CD4-positive, alpha-beta memory T cell (primary cell): ENCODE data around the gene IQSEC3. TPM values are rescaled to one million over a fixed set of nuclear protein-coding genes. Genes with fewer than 3 reads are reported as not detected.

Experiments
- CTCF ChIA-PET: fragments of 350-600 bp; sonication (Branson Sonifier 250); formaldehyde crosslinking; loops from one replicate; lab custom pipeline; 2021; ENCODE audit warnings: inconsistent platforms; ENCODE audit not compliant: partially characterized antibody; lab: Charles Lee
- POLR2A ChIA-PET: fragments of 350-600 bp; sonication (Branson Sonifier 250); formaldehyde crosslinking; loops from one replicate; lab custom pipeline; 2021; ENCODE audit not compliant: partially characterized antibody; lab: Charles Lee
- DNase-seq, 5 donors: peaks; one replicate each; pipeline versions ENCODE4 v3.0.0 to v3.0.0-alpha.2; 2020 to 2022; ENCODE audit warnings: mixed read lengths in 1 of 5
- H3K27ac ChIP-seq: one replicate; pipeline ENCODE4 v1.7.0; 2013; ENCODE audit warnings: low read depth, low read length
- H3K27me3 ChIP-seq: 2 replicates; pipeline ENCODE4 v1.7.0; 2013; ENCODE audit warnings: mild to moderate bottlenecking, low read length, moderate library complexity; ENCODE audit not compliant: insufficient read depth
- H3K36me3 ChIP-seq: 2 replicates; pipeline ENCODE4 v1.7.0; 2013; ENCODE audit warnings: mild to moderate bottlenecking, low read length, moderate library complexity; ENCODE audit not compliant: insufficient read depth
- H3K4me1 ChIP-seq: 2 replicates; pipeline ENCODE4 v1.7.0; 2013; ENCODE audit warnings: mild to moderate bottlenecking, low read length, moderate library complexity; ENCODE audit not compliant: insufficient read depth
- H3K4me3 ChIP-seq, 2 donors: one replicate each; pipeline ENCODE4 v1.7.0; 2013; ENCODE audit warnings: low read length in 2 of 2, mild to moderate bottlenecking in 1 of 2
- H3K9me3 ChIP-seq, 2 donors: one replicate each; pipeline ENCODE4 v1.7.0; 2013; ENCODE audit warnings: low read length in 2 of 2, control low read depth in 1 of 2; ENCODE audit not compliant: control insufficient read depth in 1 of 2
- H3K27ac Mint-ChIP-seq, 7 donors: one replicate each; pipeline ENCODE4 v1.8.0; 2020 to 2021; ENCODE audit warnings: mixed read lengths in 7 of 7, mild to moderate bottlenecking in 6 of 7, inconsistent platforms in 3 of 7, moderate library complexity in 3 of 7
- H3K27me3 Mint-ChIP-seq, 2 donors: one replicate each; pipeline ENCODE4 v1.8.0; 2020 to 2021; ENCODE audit warnings: mixed read lengths in 2 of 2
- H3K36me3 Mint-ChIP-seq, 2 donors: one replicate each; pipeline ENCODE4 v1.8.0; 2020 to 2021; ENCODE audit warnings: mixed read lengths in 2 of 2, inconsistent platforms in 1 of 2, mild to moderate bottlenecking in 1 of 2
- H3K4me1 Mint-ChIP-seq, 4 donors: one replicate each; pipeline ENCODE4 v1.8.0; 2020 to 2021; ENCODE audit warnings: mixed read lengths in 4 of 4, mild to moderate bottlenecking in 1 of 4
- H3K4me3 Mint-ChIP-seq, 8 donors: one replicate each; pipeline ENCODE4 v1.8.0; 2020 to 2021; ENCODE audit warnings: mixed read lengths in 8 of 8, mild to moderate bottlenecking in 7 of 8, moderate library complexity in 6 of 8, inconsistent platforms in 3 of 8
- H3K9me3 Mint-ChIP-seq, 8 donors: one replicate each; pipeline ENCODE4 v1.8.0; 2020 to 2021; ENCODE audit warnings: mixed read lengths in 8 of 8, mild to moderate bottlenecking in 5 of 8, inconsistent platforms in 3 of 8, moderate library complexity in 1 of 8
- intact Hi-C: fragments of 100-400 bp; cut with micrococcal nuclease; formaldehyde crosslinking; loops from one replicate; pipeline ENCODE4 v1.15.1; 2023
- polyA plus RNA-seq, 2 donors: library from polyadenylated mRNA; unstranded; fragments of 300-500 nt; fragmentation: Illumina TruSeq; gene quantifications; one replicate each; pipeline ENCODE4 v1.2.3, GENCODE V29; 2021
- total RNA-seq, 2 experiments: library from RNA; stranded (reverse); gene quantifications; one replicate each; pipeline ENCODE4 v1.2.3, GENCODE V29; 2021

Gene IQSEC3
- total and polyA plus RNA-seq, 4 experiments from 2014 or later: 0.84 to 0.91 TPM; not detected in 2

- H3K4me3 Mint-ChIP-seq: no peak overlapping the region
- Histone ChIP-seq H3K27me3 (no peaks in the 10 kb centered on the region), H3K27ac (no peak overlapping the region), H3K4me1 (no peaks in the 10 kb centered on the region), H3K4me3 (no peak overlapping the region), H3K36me3 (no peaks in the 10 kb centered on the region), H3K9me3 (no peaks in the 10 kb centered on the region)
- H3K27me3 Mint-ChIP-seq: peaks cover 43 to 66% of the 10 kb centered on the region in 2 donors
- no peaks in the 10 kb centered on the region for H3K36me3 Mint-ChIP-seq
- DNase-seq: no peak
- intact Hi-C loops: no loop called here
- no peaks in the 10 kb centered on the region for H3K4me1 Mint-ChIP-seq
- no peak overlapping the region for H3K27ac Mint-ChIP-seq
- POLR2A ChIA-PET: no interaction called here
- H3K9me3 Mint-ChIP-seq: peaks cover 0 to 1% (median 0%) of the 10 kb centered on the region in 8 donors
- CTCF ChIA-PET: no interaction called here
Observed at GRCh38 chr12:209851-210250, 143.3 kb downstream of the IQSEC3 start.

GRCh38 chr12:210277-211141, 143.9 kb downstream of the IQSEC3 start:
- CTCF ChIA-PET: no interaction called here
- Histone ChIP-seq H3K4me1 (no peaks in the 10 kb centered on the region), H3K4me3 (no peak overlapping the region), H3K27me3 (no peaks in the 10 kb centered on the region), H3K36me3 (no peaks in the 10 kb centered on the region), H3K9me3 (no peaks in the 10 kb centered on the region), H3K27ac (no peak overlapping the region)
- DNase-seq: no peak
- no peak overlapping the region for H3K4me3 Mint-ChIP-seq
- no peaks in the 10 kb centered on the region for H3K36me3 Mint-ChIP-seq
- POLR2A ChIA-PET: no interaction called here
- intact Hi-C loops: no loop called here
- H3K27me3 Mint-ChIP-seq: peaks cover 43 to 64% of the 10 kb centered on the region in 2 donors
- no peaks in the 10 kb centered on the region for H3K4me1 Mint-ChIP-seq
- H3K9me3 Mint-ChIP-seq: peaks cover 0 to 1% (median 0%) of the 10 kb centered on the region in 8 donors
- H3K27ac Mint-ChIP-seq: peak overlapping the region in 1 of 7 donors; percentile 71

GRCh38 chr12:211142-211465, 144.5 kb downstream of the IQSEC3 start:
- no peak overlapping the region for H3K27ac ChIP-seq
- intact Hi-C loops: no loop called here
- DNase-seq: no peak
- Mint-ChIP-seq H3K27ac (no peak overlapping the region), H3K36me3 (no peaks in the 10 kb centered on the region), H3K4me3 (no peak overlapping the region), H3K4me1 (no peaks in the 10 kb centered on the region), H3K9me3 (peaks cover 0 to 1% (median 0%) of the 10 kb centered on the region in 8 donors), H3K27me3 (peaks cover 38 to 59% of the 10 kb centered on the region in 2 donors)
- no peaks in the 10 kb centered on the region for H3K9me3 ChIP-seq
- H3K4me3 ChIP-seq: no peak overlapping the region
- no peaks in the 10 kb centered on the region for H3K4me1 ChIP-seq
- no peaks in the 10 kb centered on the region for H3K36me3 ChIP-seq
- POLR2A ChIA-PET: no interaction called here
- H3K27me3 ChIP-seq: no peaks in the 10 kb centered on the region
- CTCF ChIA-PET: no interaction called here

GRCh38 chr12:211639-212414, 145.3 kb downstream of the IQSEC3 start:
- ChIA-PET CTCF (interaction anchor here (0.7 kb wide), 1 partner anchor 10 kb away, joined by 3 read pairs; no protein-coding TSS in a partner anchor), POLR2A (no interaction called here)
- no peak overlapping the region for H3K27ac ChIP-seq
- Mint-ChIP-seq H3K9me3 (peaks cover 0 to 1% (median 0%) of the 10 kb centered on the region in 8 donors), H3K27me3 (peaks cover 32 to 58% of the 10 kb centered on the region in 2 donors), H3K4me3 (peak overlapping the region in 1 of 8 donors; percentile 27), H3K4me1 (no peaks in the 10 kb centered on the region), H3K27ac (no peak overlapping the region), H3K36me3 (no peaks in the 10 kb centered on the region)
- intact Hi-C loops: no loop called here
- no peaks in the 10 kb centered on the region for H3K27me3 ChIP-seq
- no peak for DNase-seq
- H3K9me3 ChIP-seq: no peaks in the 10 kb centered on the region
- no peak overlapping the region for H3K4me3 ChIP-seq
- no peaks in the 10 kb centered on the region for H3K36me3 ChIP-seq
- no peaks in the 10 kb centered on the region for H3K4me1 ChIP-seq

GRCh38 chr12:212415-212714, 145.8 kb downstream of the IQSEC3 start:
- Mint-ChIP-seq H3K4me1 (no peaks in the 10 kb centered on the region), H3K4me3 (no peak overlapping the region), H3K27ac (no peak overlapping the region), H3K36me3 (no peaks in the 10 kb centered on the region), H3K9me3 (peaks cover 0 to 1% (median 0%) of the 10 kb centered on the region in 8 donors), H3K27me3 (peaks cover 36 to 56% of the 10 kb centered on the region in 2 donors)
- Histone ChIP-seq H3K36me3 (no peaks in the 10 kb centered on the region), H3K9me3 (no peaks in the 10 kb centered on the region), H3K27ac (no peak overlapping the region), H3K4me3 (no peak overlapping the region), H3K4me1 (no peaks in the 10 kb centered on the region), H3K27me3 (no peaks in the 10 kb centered on the region)
- intact Hi-C loops: no loop called here
- POLR2A ChIA-PET: no interaction called here
- no peak for DNase-seq
- CTCF ChIA-PET: interaction anchor here (0.7 kb wide), 1 partner anchor 9 kb away, joined by 3 read pairs; no protein-coding TSS in a partner anchor

- peaks cover 37 to 56% of the 10 kb centered on the region in 2 donors for H3K27me3 Mint-ChIP-seq
- no peaks in the 10 kb centered on the region for H3K4me1 Mint-ChIP-seq
- ChIA-PET POLR2A (no interaction called here), CTCF (no interaction called here)
- intact Hi-C loops: no loop called here
- peaks cover 0 to 1% (median 0%) of the 10 kb centered on the region in 8 donors for H3K9me3 Mint-ChIP-seq
- Histone ChIP-seq H3K4me3 (no peak overlapping the region), H3K4me1 (no peaks in the 10 kb centered on the region), H3K27me3 (no peaks in the 10 kb centered on the region), H3K9me3 (no peaks in the 10 kb centered on the region), H3K36me3 (no peaks in the 10 kb centered on the region), H3K27ac (no peak overlapping the region)
- H3K4me3 Mint-ChIP-seq: no peak overlapping the region
- no peak for DNase-seq
- H3K36me3 Mint-ChIP-seq: no peaks in the 10 kb centered on the region
- H3K27ac Mint-ChIP-seq: no peak overlapping the region
Observed at GRCh38 chr12:212715-213526, 146.4 kb downstream of the IQSEC3 start.

- no peaks in the 10 kb centered on the region for H3K4me1 Mint-ChIP-seq
- no peak overlapping the region for H3K4me3 Mint-ChIP-seq
- Histone ChIP-seq H3K4me1 (no peaks in the 10 kb centered on the region), H3K9me3 (no peaks in the 10 kb centered on the region), H3K4me3 (no peak overlapping the region), H3K27me3 (no peaks in the 10 kb centered on the region), H3K27ac (no peak overlapping the region), H3K36me3 (no peaks in the 10 kb centered on the region)
- H3K27ac Mint-ChIP-seq: no peak overlapping the region
- no peak for DNase-seq
- H3K27me3 Mint-ChIP-seq: peaks cover 37 to 51% of the 10 kb centered on the region in 2 donors
- no peaks in the 10 kb centered on the region for H3K36me3 Mint-ChIP-seq
- ChIA-PET CTCF (no interaction called here), POLR2A (no interaction called here)
- intact Hi-C loops: no loop called here
- peaks cover 0 to 1% (median 0%) of the 10 kb centered on the region in 8 donors for H3K9me3 Mint-ChIP-seq
Observed at GRCh38 chr12:213527-213932, 147.0 kb downstream of the IQSEC3 start.
